Testis (tissue), 2 donors: ENCODE results near the gene TMEM151A.

Source experiments
- POLR2A ChIP-seq: fragments of 450-650 bp; IDR thresholded peaks from one replicate; pipeline ENCODE4 v1.6.1; 2017; ENCODE audit warnings: antibody characterized with exemption, mild to moderate bottlenecking, moderate library complexity
- TF ChIP-seq, protein P1 (sequence below), 3 experiments: fragments of 450-650 bp in 2 of 3; fragments of 200-600 bp in 1 of 3; sonication (generic) in 1 of 3; IDR thresholded peaks; one replicate each; pipeline ENCODE4 v1.5.1; 2016 to 2019; ENCODE audit warnings: antibody characterized with exemption in 3 of 3, mild to moderate bottlenecking in 2 of 3, moderate library complexity in 1 of 3

GRCh38 chr11:66336234-66337102 is 44.8 kb downstream of the TMEM151A start, which contains the start of gene RIN1:
- TF ChIP-seq, protein P1, sequence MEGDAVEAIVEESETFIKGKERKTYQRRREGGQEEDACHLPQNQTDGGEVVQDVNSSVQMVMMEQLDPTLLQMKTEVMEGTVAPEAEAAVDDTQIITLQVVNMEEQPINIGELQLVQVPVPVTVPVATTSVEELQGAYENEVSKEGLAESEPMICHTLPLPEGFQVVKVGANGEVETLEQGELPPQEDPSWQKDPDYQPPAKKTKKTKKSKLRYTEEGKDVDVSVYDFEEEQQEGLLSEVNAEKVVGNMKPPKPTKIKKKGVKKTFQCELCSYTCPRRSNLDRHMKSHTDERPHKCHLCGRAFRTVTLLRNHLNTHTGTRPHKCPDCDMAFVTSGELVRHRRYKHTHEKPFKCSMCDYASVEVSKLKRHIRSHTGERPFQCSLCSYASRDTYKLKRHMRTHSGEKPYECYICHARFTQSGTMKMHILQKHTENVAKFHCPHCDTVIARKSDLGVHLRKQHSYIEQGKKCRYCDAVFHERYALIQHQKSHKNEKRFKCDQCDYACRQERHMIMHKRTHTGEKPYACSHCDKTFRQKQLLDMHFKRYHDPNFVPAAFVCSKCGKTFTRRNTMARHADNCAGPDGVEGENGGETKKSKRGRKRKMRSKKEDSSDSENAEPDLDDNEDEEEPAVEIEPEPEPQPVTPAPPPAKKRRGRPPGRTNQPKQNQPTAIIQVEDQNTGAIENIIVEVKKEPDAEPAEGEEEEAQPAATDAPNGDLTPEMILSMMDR (IDR thresholded peaks at IDR 0.05): peak; percentile 26 to 37 (median 28)
- TF ChIP-seq POLR2A: no peak
